ENCODE data around the gene RBM43.

The RBM43 gene

GRCh38 chr2:151275291-151275690 is 13.6 kb upstream of the RBM43 start:
- TF ChIP-seq CTCF (IDR thresholded peaks at IDR 0.05; ENCODE audit: low read depth, low read length) = no peak
- H3K27me3 ChIP-seq = no peaks in the 10 kb centered on the region
- H3K36me3 ChIP-seq = no peaks in the 10 kb centered on the region
- H3K4me1 ChIP-seq = no peaks in the 10 kb centered on the region
- H3K9me3 ChIP-seq = no peaks in the 10 kb centered on the region
- H3K4me3 ChIP-seq (ENCODE audit: low read depth, low read length) = no peak overlapping the region
- DNase-seq = no peak

GRCh38 chr2:151271824-151272223 is 10.2 kb upstream of the RBM43 start:
- Histone ChIP-seq H3K27me3 (no peaks in the 10 kb centered on the region), H3K4me3 (ENCODE audit: low read depth, low read length) (no peak overlapping the region), H3K9me3 (no peaks in the 10 kb centered on the region), H3K4me1 (no peaks in the 10 kb centered on the region), H3K36me3 (no peaks in the 10 kb centered on the region)
- DNase-seq = no peak
- no peak for TF ChIP-seq CTCF (IDR thresholded peaks at IDR 0.05; ENCODE audit: low read depth, low read length)

- no peaks in the 10 kb centered on the region for H3K36me3 ChIP-seq
- no peak for TF ChIP-seq CTCF (IDR thresholded peaks at IDR 0.05; ENCODE audit: low read depth, low read length)
- DNase-seq = no peak
- H3K4me3 ChIP-seq (ENCODE audit: low read depth, low read length) = no peak overlapping the region
- H3K9me3 ChIP-seq = no peaks in the 10 kb centered on the region
- H3K4me1 ChIP-seq = no peaks in the 10 kb centered on the region
- H3K27me3 ChIP-seq = no peaks in the 10 kb centered on the region
Measured at GRCh38 chr2:151269798-151270568, 8.3 kb upstream of the RBM43 start.

GRCh38 chr2:151268085-151268484 is 6.4 kb upstream of the RBM43 start:
- Histone ChIP-seq H3K4me1 (no peaks in the 10 kb centered on the region), H3K9me3 (no peaks in the 10 kb centered on the region), H3K27me3 (no peaks in the 10 kb centered on the region), H3K4me3 (ENCODE audit: low read depth, low read length) (no peak overlapping the region), H3K36me3 (no peaks in the 10 kb centered on the region)
- no peak for DNase-seq
- TF ChIP-seq CTCF (IDR thresholded peaks at IDR 0.05; ENCODE audit: low read depth, low read length) = no peak

GRCh38 chr2:151267537-151267936 is 5.9 kb upstream of the RBM43 start:
- TF ChIP-seq CTCF (IDR thresholded peaks at IDR 0.05; ENCODE audit: low read depth, low read length) = no peak
- Histone ChIP-seq H3K36me3 (no peaks in the 10 kb centered on the region), H3K4me1 (no peaks in the 10 kb centered on the region), H3K9me3 (no peaks in the 10 kb centered on the region), H3K4me3 (ENCODE audit: low read depth, low read length) (no peak overlapping the region), H3K27me3 (no peaks in the 10 kb centered on the region)
- DNase-seq = no peak

- no peak for DNase-seq
- TF ChIP-seq CTCF (IDR thresholded peaks at IDR 0.05; ENCODE audit: low read depth, low read length) = no peak
- Histone ChIP-seq H3K27me3 (no peaks in the 10 kb centered on the region), H3K36me3 (no peaks in the 10 kb centered on the region), H3K4me3 (ENCODE audit: low read depth, low read length) (no peak overlapping the region), H3K9me3 (no peaks in the 10 kb centered on the region), H3K4me1 (no peaks in the 10 kb centered on the region)
Measured at GRCh38 chr2:151265991-151266390, 4.3 kb upstream of the RBM43 start.

All from BE2C (cell line).